GM12873 (cell line): ENCODE results near the gene REV3L.

Source experiments
- TF ChIP-seq, protein P1 (sequence below): IDR thresholded peaks from 2 replicates; pipeline ENCODE4 v1.5.1; 2012; ENCODE audit warnings: low read depth, mild to moderate bottlenecking, moderate library complexity, low read length, control low read depth; ENCODE audit not compliant: insufficient read depth; ENCODE audit errors: missing control alignments

The REV3L gene

GRCh38 chr6:111258010-111258409, 225.0 kb downstream of the REV3L start:
- TF ChIP-seq, protein P1, sequence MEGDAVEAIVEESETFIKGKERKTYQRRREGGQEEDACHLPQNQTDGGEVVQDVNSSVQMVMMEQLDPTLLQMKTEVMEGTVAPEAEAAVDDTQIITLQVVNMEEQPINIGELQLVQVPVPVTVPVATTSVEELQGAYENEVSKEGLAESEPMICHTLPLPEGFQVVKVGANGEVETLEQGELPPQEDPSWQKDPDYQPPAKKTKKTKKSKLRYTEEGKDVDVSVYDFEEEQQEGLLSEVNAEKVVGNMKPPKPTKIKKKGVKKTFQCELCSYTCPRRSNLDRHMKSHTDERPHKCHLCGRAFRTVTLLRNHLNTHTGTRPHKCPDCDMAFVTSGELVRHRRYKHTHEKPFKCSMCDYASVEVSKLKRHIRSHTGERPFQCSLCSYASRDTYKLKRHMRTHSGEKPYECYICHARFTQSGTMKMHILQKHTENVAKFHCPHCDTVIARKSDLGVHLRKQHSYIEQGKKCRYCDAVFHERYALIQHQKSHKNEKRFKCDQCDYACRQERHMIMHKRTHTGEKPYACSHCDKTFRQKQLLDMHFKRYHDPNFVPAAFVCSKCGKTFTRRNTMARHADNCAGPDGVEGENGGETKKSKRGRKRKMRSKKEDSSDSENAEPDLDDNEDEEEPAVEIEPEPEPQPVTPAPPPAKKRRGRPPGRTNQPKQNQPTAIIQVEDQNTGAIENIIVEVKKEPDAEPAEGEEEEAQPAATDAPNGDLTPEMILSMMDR, result no peak

- TF ChIP-seq, protein P1, result peak; percentile 11
These were observed 226.4 kb downstream of the REV3L start for GRCh38 chr6:111256646-111257045.

DNA sequence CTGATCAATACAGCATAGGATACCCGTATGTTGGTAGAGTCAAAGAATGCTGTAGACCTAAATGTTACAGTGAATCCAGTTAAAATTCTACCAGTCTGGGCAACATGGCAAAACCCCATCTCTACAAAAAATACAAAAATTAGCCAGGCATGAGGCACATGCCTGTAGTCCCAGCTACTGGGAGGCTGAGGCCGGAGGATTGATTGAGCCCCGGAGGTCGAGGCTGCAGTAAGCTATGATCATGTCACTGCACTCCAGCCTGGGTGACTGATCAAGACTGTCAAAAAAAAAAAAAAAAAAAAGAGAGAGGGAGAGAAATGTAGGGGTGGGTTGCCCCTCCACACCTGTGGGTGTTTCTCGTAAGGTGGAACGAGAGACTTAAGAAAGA, 228.2 kb downstream of the REV3L start:
- TF ChIP-seq, protein P1, result no peak

DNA sequence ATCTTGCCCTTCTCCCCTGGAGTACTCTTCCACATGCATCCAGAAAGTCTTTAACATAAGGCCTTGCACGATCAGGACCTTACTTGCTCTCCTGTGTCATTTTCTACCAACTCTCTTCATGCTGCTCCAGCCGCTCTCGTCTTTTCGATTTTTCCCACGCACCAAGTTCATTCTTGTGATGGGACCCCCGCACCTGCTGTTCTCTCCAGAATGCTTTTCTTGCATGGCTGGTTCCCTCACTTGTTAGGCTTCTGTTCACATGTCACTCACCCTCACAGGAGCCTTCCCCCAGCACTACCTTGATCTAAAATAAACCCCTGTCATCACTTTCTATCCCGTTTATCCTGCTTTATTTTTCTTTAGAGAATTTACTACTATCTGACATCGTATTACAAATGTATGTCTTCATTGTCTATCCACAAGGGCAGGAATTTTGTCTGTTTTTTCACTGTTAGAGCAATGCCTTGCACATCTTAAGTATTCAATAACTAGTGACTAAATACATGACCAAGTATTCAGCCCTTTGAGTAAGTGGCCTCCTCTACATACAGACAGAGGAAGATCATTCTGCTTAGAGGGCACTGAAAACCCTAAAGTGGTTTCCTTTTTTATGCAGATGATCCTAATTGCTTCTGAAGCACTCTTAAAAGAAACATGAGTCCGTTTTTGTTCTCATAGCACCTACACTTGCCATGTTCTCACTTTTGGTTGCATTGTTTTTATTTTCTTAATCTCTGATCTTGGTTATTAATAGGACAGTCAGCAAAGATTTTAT, 228.8 kb downstream of the REV3L start:
- TF ChIP-seq, protein P1, result no peak

DNA sequence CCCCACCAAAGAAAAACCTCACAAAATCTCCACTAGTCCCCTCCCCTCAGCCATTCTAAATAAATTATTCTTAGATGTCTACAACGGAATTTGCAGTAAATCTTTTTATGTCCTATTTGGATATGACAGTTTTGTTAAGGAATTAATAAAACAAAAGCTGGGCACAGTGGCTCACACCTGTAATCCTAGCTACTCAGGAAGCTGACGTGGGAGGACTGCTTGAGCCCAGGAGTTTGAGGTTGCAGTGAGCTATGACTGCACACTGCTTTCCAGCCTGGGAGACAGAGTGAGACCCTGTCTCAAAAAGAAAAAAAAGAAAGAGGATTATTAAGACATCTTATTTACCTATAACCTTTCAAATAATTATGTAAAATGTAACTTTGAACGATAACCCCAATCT, 230.3 kb downstream of the REV3L start:
- TF ChIP-seq, protein P1, result no peak

GRCh38 chr6:111250791-111251354, 232.1 kb downstream of the REV3L start:
- TF ChIP-seq, protein P1, result no peak
